Mesothelial cell of epicardium (in vitro differentiated cells): ENCODE results near the gene SSBP4. TPM values are rescaled to one million over a fixed set of nuclear protein-coding genes. Genes with fewer than 3 reads are reported as not detected.

Experiments used
- DNase-seq, 2 experiments: peaks; one replicate each; pipeline ENCODE4 v3.0.0; 2021; ENCODE audit warnings: low spot score in 2 of 2; ENCODE audit not compliant: unreplicated experiment in 2 of 2
- H3K27ac Mint-ChIP-seq: 2 replicates; pipeline ENCODE4 v1.8.0; 2021; ENCODE audit warnings: mixed read lengths
- H3K27me3 Mint-ChIP-seq: 2 replicates; pipeline ENCODE4 v1.8.0; 2021; ENCODE audit warnings: low read depth, mixed read lengths
- H3K36me3 Mint-ChIP-seq: 2 replicates; pipeline ENCODE4 v1.8.0; 2021; ENCODE audit warnings: mixed read lengths
- H3K4me1 Mint-ChIP-seq: 2 replicates; pipeline ENCODE4 v1.8.0; 2021; ENCODE audit warnings: mixed read lengths
- H3K4me3 Mint-ChIP-seq: 2 replicates; pipeline ENCODE4 v1.8.0; 2021; ENCODE audit warnings: mild to moderate bottlenecking, moderate library complexity, mixed read lengths
- H3K9me3 Mint-ChIP-seq: 2 replicates; pipeline ENCODE4 v1.8.0; 2021; ENCODE audit warnings: mixed read lengths
- CTCF ChIP-seq: fragments of 200-600 bp; sonication (generic); IDR thresholded peaks from one replicate; pipeline ENCODE4 v1.5.0; 2021; ENCODE audit warnings: antibody characterized with exemption; ENCODE audit not compliant: unreplicated experiment
- total RNA-seq: library from RNA; stranded (reverse); gene quantifications from 3 replicates; pipeline ENCODE4 v1.2.1, GENCODE V29; 2021

SSBP4 gene
- total RNA-seq, 1 donor from 2014 or later = 123 TPM

- H3K36me3 Mint-ChIP-seq = peaks cover 2% of the 10 kb centered on the region
- DNase-seq = no peak
- no peaks in the 10 kb centered on the region for H3K27me3 Mint-ChIP-seq
- no peak overlapping the region for H3K4me3 Mint-ChIP-seq
- no peak overlapping the region for H3K27ac Mint-ChIP-seq
- TF ChIP-seq CTCF = no peak
- peaks cover 18% of the 10 kb centered on the region for H3K4me1 Mint-ChIP-seq
- no peaks in the 10 kb centered on the region for H3K9me3 Mint-ChIP-seq
Observed at GRCh38 chr19:18477042-18477779, 58.0 kb downstream of the SSBP4 start.

- Mint-ChIP-seq H3K27me3 (no peaks in the 10 kb centered on the region), H3K4me3 (no peak overlapping the region), H3K36me3 (peaks cover 2% of the 10 kb centered on the region), H3K4me1 (peaks cover 19% of the 10 kb centered on the region), H3K9me3 (no peaks in the 10 kb centered on the region), H3K27ac (no peak overlapping the region)
- TF ChIP-seq CTCF = no peak
- no peak for DNase-seq
Observed at GRCh38 chr19:18477974-18478373, 58.8 kb downstream of the SSBP4 start.

- no peak for TF ChIP-seq CTCF
- Mint-ChIP-seq H3K4me1 (peaks cover 21% of the 10 kb centered on the region), H3K27me3 (no peaks in the 10 kb centered on the region), H3K4me3 (no peak overlapping the region), H3K36me3 (peaks cover 2% of the 10 kb centered on the region), H3K27ac (peak overlapping the region; percentile 92), H3K9me3 (no peaks in the 10 kb centered on the region)
- no peak for DNase-seq
Observed at GRCh38 chr19:18478545-18479311, 59.5 kb downstream of the SSBP4 start.

- Mint-ChIP-seq H3K27me3 (no peaks in the 10 kb centered on the region), H3K9me3 (no peaks in the 10 kb centered on the region), H3K27ac (peak overlapping the region; percentile 90), H3K4me1 (peaks cover 21% of the 10 kb centered on the region), H3K36me3 (peaks cover 2% of the 10 kb centered on the region), H3K4me3 (no peak overlapping the region)
- TF ChIP-seq CTCF = no peak
- no peak for DNase-seq
Observed at GRCh38 chr19:18480006-18480691, 61.0 kb downstream of the SSBP4 start.

GRCh38 chr19:18481505-18482222 is 62.5 kb downstream of the SSBP4 start:
- Mint-ChIP-seq H3K9me3 (no peaks in the 10 kb centered on the region), H3K4me1 (peaks cover 32% of the 10 kb centered on the region), H3K4me3 (no peak overlapping the region), H3K27ac (no peak overlapping the region), H3K36me3 (no peaks in the 10 kb centered on the region), H3K27me3 (no peaks in the 10 kb centered on the region)
- no peak for TF ChIP-seq CTCF
- no peak for DNase-seq
